Bronchial epithelial cell (primary cell): ENCODE data around the gene NRP1. TPM values are rescaled to one million over a fixed set of nuclear protein-coding genes. Genes with fewer than 3 reads are reported as not detected.

ENCODE experiments used
- DNase-seq: peaks from one replicate; pipeline ENCODE4 v3.0.0-alpha.2; 2010; ENCODE audit warnings: low read depth
- FAIRE-seq: peaks from 2 replicates; lab custom pipeline; 2011; peaks lifted over from hg19 to GRCh38; lab: Jason Lieb, UNC
- H3K27me3 ChIP-seq: 2 replicates; pipeline ENCODE4 v1.5.1; 2011; ENCODE audit warnings: low read length; ENCODE audit not compliant: control insufficient read depth, insufficient read depth
- H3K36me3 ChIP-seq: 2 replicates; pipeline ENCODE4 v1.5.1; 2011; ENCODE audit warnings: low read length; ENCODE audit not compliant: control insufficient read depth, insufficient read depth
- H3K4me3 ChIP-seq: 2 replicates; pipeline ENCODE4 v1.5.1; 2011; ENCODE audit warnings: mild to moderate bottlenecking, low read depth, low read length, control low read depth
- total RNA-seq: library from RNA; depleted of rRNA; stranded (reverse); fragments of >200 nt; gene quantifications from 2 replicates; pipeline ENCODE4 v1.2.1, GENCODE V29; 2014
- TF ChIP-seq, protein P1 (sequence below): IDR thresholded peaks from 2 replicates; pipeline ENCODE4 v1.5.1; 2011; ENCODE audit warnings: mild to moderate bottlenecking, moderate library complexity, low read length, control low read depth, inconsistent platforms; ENCODE audit not compliant: insufficient read depth, severe bottlenecking

The NRP1 gene
- total RNA-seq, 1 donor from 2014 or later = 21.6 TPM

DNA sequence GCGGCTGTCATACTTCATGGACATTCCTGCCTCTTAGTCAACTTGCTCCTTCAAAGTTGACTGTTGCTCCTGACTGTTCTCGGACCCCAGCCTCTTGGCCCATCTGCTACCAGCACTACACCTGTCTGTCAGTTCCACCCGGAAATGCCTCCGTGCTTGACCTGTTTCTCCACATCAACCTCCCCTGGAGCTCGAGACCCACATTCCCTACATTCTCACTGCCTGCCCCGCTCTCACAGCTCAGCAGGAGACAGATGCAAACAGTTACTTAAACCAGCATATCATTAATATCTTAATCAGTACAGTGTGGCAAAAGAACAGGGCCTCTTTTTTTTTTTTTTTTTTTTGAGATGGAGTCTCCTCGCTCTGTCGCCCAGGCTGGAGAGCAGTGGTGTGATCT, 174.3 kb downstream of the NRP1 start:
- Histone ChIP-seq H3K36me3 (no peaks in the 10 kb centered on the region), H3K4me3 (no peak overlapping the region), H3K27me3 (no peaks in the 10 kb centered on the region)
- no peak for DNase-seq
- TF ChIP-seq, protein P1, sequence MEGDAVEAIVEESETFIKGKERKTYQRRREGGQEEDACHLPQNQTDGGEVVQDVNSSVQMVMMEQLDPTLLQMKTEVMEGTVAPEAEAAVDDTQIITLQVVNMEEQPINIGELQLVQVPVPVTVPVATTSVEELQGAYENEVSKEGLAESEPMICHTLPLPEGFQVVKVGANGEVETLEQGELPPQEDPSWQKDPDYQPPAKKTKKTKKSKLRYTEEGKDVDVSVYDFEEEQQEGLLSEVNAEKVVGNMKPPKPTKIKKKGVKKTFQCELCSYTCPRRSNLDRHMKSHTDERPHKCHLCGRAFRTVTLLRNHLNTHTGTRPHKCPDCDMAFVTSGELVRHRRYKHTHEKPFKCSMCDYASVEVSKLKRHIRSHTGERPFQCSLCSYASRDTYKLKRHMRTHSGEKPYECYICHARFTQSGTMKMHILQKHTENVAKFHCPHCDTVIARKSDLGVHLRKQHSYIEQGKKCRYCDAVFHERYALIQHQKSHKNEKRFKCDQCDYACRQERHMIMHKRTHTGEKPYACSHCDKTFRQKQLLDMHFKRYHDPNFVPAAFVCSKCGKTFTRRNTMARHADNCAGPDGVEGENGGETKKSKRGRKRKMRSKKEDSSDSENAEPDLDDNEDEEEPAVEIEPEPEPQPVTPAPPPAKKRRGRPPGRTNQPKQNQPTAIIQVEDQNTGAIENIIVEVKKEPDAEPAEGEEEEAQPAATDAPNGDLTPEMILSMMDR = no peak
- FAIRE-seq = no peak

DNA sequence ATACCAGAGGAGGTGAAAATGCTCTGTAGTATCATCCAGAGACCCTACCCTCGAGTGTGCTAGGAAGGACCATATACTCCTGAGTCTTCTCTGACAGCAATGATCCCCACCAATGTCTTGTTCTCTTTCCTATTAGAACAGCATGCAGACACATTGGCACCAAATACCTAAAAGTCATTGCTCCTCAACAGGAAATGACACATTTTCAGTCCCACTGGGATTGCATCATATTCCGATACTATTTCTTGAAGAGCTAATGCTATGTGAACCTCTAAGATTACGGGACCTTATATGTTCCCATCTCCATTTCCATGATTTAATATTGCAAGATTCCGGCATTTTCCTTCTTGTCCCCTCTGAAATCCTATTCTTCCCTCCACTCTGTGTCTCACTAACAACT, 177.4 kb downstream of the NRP1 start:
- H3K27me3 ChIP-seq = no peaks in the 10 kb centered on the region
- no peak overlapping the region for H3K4me3 ChIP-seq
- H3K36me3 ChIP-seq = no peaks in the 10 kb centered on the region
- FAIRE-seq (no peak), DNase-seq (peak; percentile 94)
- TF ChIP-seq, protein P1 = no peak

DNA sequence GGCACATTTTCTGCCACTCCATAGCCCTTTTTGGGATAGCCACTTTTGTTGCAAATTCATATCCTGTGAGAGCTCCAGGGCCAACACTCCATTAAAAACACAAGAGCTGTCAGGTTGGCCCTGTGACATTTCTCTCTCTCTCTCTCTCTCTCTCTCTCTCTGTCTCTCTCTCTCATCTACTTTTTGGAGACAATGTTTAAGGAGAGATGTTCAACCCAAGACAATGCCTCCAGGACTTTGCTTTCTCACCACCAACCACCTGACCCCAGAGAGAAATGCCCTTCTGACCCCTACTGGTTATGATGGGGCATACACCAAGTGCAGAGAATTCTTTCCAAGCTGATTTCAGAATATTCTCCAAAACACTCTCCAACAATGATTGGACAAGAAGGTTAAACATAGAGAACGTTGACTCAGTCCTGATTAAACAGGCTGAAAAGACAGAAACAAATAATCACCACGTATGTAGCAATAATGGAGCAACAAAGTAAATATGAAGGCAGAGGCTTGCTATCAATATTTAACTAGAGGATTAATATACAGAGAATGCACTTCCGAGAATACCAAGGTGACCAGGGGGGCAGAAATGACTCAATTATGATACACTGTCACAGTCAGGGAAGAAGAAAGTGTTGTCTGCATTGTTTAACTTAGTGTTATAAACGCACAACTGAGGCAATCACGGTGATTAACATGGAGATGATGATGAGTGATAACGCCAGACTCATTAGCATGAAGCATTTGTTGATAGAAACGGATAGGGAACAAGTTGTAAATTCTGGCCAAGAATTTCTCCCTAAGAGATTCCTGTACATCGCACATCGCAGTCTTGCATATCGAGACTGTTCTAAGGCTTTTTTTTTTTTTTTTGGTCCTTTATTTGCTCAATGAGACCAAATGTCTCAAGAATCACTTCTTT, 178.5 kb downstream of the NRP1 start:
- FAIRE-seq (peak; percentile 88), DNase-seq (peak; percentile 99)
- TF ChIP-seq, protein P1 = peak; percentile 76
- H3K36me3 ChIP-seq = no peaks in the 10 kb centered on the region
- no peak overlapping the region for H3K4me3 ChIP-seq
- H3K27me3 ChIP-seq = no peaks in the 10 kb centered on the region

DNA sequence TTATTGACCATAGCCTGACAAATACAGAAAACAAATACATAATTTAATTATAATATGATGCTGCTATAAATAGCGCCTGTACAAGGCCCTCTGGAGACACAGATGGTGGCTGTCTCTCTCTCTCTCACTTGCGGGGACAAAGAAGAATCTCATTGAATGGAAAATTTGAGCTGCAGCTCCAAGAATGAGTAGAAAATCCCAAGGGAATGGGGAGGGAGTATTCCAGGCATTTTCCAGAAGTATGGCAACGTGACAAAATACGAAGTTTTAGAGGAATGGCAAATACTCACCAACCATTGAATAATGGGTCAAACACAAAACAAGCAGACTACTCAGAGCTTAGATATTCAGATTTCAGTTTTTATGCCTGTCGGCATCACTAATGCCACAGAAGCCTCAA, 179.9 kb downstream of the NRP1 start:
- no peak overlapping the region for H3K4me3 ChIP-seq
- DNase-seq (no peak), FAIRE-seq (no peak)
- no peaks in the 10 kb centered on the region for H3K36me3 ChIP-seq
- TF ChIP-seq, protein P1 = no peak
- H3K27me3 ChIP-seq = no peaks in the 10 kb centered on the region

- H3K4me3 ChIP-seq = no peak overlapping the region
- no peaks in the 10 kb centered on the region for H3K36me3 ChIP-seq
- DNase-seq (no peak), FAIRE-seq (no peak)
- TF ChIP-seq, protein P1 = no peak
- no peaks in the 10 kb centered on the region for H3K27me3 ChIP-seq
Observed at GRCh38 chr10:33153968-33154327, 180.5 kb downstream of the NRP1 start.
